ENCODE measurements around the gene CYBRD1.

The CYBRD1 gene

GRCh38 chr2:171553858-171554257 lies 31.6 kb downstream of the CYBRD1 start:
- DNase-seq (ENCODE audit: low read depth, low spot score), result no peak

- DNase-seq (ENCODE audit: low read depth, low spot score), result no peak
Observed at GRCh38 chr2:171554991-171555615, 32.8 kb downstream of the CYBRD1 start.

GRCh38 chr2:171557363-171557762 lies 35.1 kb downstream of the CYBRD1 start:
- DNase-seq (ENCODE audit: low read depth, low spot score), result no peak

GRCh38 chr2:171563301-171563700 lies 41.0 kb downstream of the CYBRD1 start:
- DNase-seq (ENCODE audit: low read depth, low spot score), result no peak

GRCh38 chr2:171564463-171564862 lies 42.2 kb downstream of the CYBRD1 start:
- no peak for DNase-seq (ENCODE audit: low read depth, low spot score)

- no peak for DNase-seq (ENCODE audit: low read depth, low spot score)
Observed at GRCh38 chr2:171566057-171566456, 43.8 kb downstream of the CYBRD1 start.

DNA sequence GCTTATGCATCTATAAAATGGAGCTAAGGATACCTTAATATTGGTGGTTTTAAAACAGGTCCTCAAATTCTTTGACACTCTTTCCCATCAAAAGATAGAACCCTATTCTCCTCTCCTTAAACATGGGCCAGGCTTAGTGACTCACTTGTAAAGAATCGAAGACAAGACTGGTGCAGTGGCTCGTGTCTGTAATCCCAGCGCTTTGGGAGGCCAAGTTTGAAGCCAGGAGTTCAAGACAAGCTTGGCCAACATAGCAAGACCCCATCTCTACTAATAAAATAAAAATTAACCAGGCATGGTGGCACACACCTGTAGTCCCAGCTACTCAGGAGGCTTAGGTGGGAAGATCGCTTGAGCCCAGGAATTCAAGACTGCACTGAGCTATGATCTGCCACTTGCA lies 44.5 kb downstream of the CYBRD1 start:
- DNase-seq (ENCODE audit: low read depth, low spot score), result no peak

GRCh38 chr2:171568089-171568488 lies 45.8 kb downstream of the CYBRD1 start:
- no peak for DNase-seq (ENCODE audit: low read depth, low spot score)

DNA sequence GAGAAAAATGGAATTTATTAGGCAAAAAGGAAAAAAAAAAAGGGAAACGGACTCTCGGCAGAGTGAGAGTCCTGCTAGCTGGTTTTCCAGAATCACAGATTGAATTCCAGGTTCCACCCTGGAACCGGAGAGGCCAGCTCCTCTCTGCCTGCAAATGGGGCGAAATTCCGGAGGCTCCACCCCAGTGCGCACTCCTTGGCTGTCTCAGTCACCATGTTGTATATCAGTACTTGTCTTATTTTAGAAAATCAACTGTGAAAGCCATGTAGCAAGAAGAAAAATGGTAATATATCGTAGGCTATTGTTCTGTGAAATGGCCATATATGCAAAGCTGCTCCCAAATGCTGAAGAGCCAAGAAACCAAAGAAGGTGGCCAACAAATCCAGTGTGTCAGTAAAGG lies 49.4 kb downstream of the CYBRD1 start:
- DNase-seq (ENCODE audit: low read depth, low spot score), result no peak

DNA sequence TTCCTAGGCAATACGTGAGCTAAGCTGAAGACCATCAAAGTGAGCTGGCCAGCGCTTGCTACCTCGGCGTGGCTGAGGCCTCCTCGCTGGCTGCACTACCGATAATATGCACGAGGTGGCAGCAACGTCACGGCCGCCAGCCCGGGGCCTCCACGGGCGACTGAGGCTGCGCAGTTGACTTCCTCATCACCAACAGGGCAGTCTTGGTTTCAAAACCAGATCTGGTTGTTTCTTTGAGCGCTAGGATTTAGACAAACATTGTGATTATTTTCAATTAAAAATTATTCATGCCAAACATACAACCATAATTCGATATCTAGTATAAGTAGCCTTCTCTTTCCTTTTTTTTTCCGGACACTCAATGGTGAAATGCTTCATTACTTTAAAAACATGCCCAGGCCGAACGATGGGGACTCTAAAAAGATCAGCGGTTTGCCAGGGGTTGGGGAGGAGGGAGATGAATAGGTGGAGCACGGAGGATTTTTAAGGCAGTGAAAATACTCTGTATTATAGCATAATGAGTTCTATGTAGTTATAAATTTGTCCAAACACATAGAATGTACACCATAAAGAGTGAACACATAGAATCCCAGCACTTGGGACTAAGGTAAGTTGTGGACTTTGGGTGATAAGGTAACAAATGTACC lies 52.0 kb downstream of the CYBRD1 start:
- peak; percentile 57 for DNase-seq (ENCODE audit: low read depth, low spot score)

DNA sequence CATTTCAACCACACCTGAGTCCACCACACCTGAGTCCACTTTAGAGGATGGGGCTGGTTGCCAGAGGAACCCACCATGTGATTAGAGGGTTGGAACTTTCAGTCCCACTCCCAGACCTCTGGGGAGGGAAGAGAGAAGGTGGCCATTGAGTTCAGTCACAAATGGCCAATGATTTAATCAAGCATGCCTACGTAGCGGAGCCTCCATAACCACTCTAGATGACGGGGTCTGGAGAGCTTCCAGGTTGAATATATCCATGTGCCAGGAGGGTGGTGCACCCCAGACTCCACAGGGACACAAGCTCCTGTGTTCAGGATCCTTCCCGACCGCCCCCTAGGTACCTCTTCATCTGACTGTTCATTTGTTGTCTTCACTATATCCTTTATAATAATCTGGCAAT lies 53.3 kb downstream of the CYBRD1 start:
- DNase-seq (ENCODE audit: low read depth, low spot score), result no peak

- DNase-seq (ENCODE audit: low read depth, low spot score), result no peak
Observed at GRCh38 chr2:171578127-171578803, 56.0 kb downstream of the CYBRD1 start.

- DNase-seq (ENCODE audit: low read depth, low spot score), result no peak
Observed at GRCh38 chr2:171579481-171579880, 57.2 kb downstream of the CYBRD1 start.

- no peak for DNase-seq (ENCODE audit: low read depth, low spot score)
Observed at GRCh38 chr2:171583566-171583965, 61.3 kb downstream of the CYBRD1 start.

DNA sequence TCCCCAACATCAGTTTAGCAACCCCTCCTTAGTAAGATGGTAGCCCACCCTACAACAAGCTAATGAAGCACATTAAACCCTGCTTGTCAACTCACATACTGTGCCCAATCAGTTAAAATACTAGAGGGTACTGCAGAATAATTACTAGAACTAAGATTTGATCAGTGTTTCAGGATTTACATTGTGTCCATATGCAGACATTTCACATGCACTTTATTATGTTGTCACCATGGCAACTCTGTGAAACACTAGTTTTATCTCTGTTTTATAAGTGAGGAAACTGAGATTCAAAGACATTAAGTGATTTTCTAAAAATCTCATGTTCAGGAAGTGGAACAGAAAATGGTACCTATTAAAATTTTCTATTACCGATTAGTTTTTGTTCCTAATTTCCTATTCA lies 61.7 kb downstream of the CYBRD1 start:
- DNase-seq (ENCODE audit: low read depth, low spot score), result no peak

DNA sequence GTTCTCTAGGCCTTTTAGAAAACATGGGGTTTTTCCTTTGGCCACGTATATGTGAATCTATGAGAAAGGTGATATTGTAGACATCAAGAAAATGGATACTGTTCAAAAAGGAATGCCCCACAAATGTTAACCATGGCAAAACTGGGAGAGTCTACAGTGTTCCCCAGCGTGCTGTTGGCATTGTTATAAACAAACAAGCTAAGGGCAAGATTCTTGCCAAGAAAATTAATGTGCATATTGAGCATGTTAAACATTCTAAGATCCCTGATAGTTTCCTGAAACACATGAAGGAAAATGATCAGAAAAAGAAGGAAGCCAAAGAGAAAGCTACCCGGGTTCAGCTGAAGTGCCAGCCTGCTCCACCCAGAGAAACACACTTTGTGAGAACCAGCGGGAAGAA lies 64.9 kb downstream of the CYBRD1 start:
- no peak for DNase-seq (ENCODE audit: low read depth, low spot score)

DNA sequence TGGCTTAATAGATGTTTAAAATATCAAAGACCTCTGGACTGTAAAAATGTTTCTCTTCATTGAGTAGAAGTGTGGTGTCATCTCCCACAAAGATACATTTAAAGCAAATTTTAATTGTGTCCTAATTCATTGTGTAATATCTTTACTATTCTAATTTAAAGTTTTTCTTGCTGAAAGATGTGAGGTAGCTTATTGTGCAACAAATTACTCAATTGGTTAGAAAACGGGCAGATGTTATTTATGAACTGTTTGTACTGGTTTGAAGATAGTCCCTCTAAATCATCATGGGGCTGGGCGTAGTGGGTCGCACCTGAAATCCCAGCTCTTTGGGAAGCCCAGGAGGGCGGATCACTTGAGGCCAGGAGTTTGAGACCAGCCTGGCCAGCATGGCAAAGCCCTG lies 65.3 kb downstream of the CYBRD1 start:
- DNase-seq (ENCODE audit: low read depth, low spot score), result no peak

DNA sequence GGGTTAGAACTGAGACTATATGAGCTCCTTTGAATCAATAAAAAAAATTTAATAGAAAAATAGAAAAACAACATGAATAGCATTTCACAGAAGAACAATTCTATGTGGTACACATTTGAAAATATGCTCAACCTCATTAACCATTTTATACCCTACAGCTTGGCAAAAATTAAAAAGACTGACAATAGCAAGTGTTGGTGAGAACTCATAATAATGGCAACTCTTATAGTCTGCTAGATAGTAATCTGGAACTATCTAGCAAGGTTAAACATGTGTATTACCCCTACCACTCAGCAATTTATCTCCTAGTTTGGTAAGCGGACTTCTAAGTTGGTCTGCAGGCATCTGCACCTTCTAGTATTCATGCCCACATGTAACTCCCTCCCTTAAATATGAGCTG lies 67.8 kb downstream of the CYBRD1 start:
- no peak for DNase-seq (ENCODE audit: low read depth, low spot score)

DNA sequence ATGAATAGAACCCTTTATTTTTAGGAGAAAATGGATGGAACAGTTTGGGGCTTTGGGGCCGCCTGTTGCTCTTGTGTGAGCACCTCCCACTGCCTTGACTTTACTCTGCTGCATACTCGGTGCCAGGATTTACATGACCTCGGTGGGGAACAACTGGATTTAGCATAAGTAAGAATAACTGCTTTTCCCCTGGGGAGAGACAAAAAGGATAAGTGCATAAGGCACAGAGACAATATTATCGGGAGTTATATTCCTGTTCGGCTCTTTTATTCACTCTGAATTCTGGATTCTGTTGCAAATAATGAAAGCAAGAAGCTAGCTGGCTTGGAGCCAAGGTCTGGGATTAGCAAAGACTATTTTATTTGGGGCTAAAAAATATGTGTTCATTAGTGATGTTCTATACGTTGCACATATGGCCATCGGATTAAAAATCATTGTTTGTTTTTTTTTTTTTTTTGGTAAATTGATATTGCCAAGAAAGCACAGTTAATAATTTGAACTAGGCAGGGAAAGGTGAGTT lies 69.8 kb downstream of the CYBRD1 start:
- DNase-seq (ENCODE audit: low read depth, low spot score), result no peak

DNA sequence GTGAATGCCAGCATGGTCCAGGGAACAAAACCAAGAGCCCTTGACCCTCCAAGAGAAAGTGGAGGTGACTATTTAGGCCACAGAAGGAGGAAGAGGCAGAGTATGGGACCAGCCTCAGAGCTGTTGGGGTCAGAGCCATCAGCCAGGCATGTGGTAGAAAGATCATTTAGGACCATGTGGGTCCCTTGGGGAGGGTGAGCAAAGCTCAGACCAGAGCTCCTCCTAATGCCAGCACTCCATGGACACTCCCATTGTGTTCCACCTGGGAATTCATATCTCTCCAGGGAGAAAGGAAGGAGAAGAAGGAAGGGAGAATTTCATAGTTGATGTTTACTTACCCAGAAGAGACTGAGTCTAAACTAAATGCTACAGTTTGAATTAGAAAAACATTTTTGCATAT lies 73.2 kb downstream of the CYBRD1 start:
- no peak for DNase-seq (ENCODE audit: low read depth, low spot score)

- DNase-seq (ENCODE audit: low read depth, low spot score), result peak; percentile 8
Observed at GRCh38 chr2:171595896-171596295, 73.6 kb downstream of the CYBRD1 start.

DNA sequence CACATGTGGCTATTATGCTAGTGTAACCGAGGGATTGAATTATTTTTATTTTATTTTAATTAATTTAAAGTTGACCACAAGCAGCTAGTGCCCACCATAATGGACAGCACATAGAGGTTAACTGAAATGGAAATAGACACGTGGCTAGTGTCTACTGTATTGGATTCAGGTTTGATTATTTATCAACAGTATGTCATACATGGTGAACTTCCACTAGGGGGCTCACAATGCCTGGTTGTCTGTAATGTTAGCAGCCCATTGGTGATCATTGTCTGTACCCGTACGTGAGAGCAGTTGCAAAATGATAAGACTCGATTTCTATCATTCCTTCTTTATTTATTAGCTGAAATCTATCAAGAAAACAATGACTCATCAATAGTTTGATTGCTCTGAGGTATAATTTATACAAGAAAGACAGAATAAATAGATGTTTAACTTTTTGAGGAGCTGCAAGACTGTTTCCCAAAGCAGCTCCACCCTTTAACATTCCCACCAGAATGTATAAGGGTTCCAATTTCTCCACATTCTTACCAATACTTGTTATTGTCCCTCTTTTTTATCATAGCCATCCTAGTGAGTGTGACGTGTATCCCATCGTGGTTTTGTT lies 76.5 kb downstream of the CYBRD1 start:
- peak; percentile 11 for DNase-seq (ENCODE audit: low read depth, low spot score)

DNA sequence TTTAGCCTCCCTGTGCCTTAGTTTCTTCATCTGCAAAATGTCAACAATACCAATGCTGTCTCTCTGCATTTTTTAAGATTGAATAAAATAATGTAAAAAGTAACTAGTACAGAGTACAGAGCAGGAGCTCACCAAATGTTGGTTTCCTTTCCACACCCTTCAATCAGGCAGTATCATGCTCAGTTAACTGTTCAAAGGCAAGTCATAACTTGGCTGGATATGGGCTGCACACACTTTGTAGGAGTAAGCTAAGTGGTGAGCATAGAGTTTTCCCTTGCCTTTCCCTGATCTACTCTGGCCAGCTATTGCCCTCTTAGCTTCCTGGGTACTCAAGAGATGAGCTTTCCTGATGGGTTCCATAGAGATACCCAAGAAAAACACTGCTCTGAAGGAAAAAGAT lies 77.9 kb downstream of the CYBRD1 start:
- no peak for DNase-seq (ENCODE audit: low read depth, low spot score)

All from brain pericyte (primary cell).